HT-29 (cell line): ENCODE results near the gene COL5A1. TPM values are rescaled to one million over a fixed set of nuclear protein-coding genes. Genes with fewer than 3 reads are reported as not detected.

ENCODE experiments used
- DNase-seq: peaks from one replicate; pipeline ENCODE4 v3.0.0-alpha.2; 2015; ENCODE audit warnings: low spot score
- total RNA-seq: library from RNA; depleted of rRNA; stranded (reverse); fragments of >200 nt; shearing (Covaris generic); gene quantifications from 2 replicates; pipeline ENCODE4 v1.2.3, GENCODE V29; 2014

The COL5A1 gene
- total RNA-seq, 1 experiment from 2014 or later = 0.43 TPM

GRCh38 chr9:134765785-134766184 lies 124.2 kb downstream of the COL5A1 start:
- no peak for DNase-seq

- no peak for DNase-seq
These were observed 125.0 kb downstream of the COL5A1 start for GRCh38 chr9:134766587-134766986.

GRCh38 chr9:134768332-134768708 lies 126.7 kb downstream of the COL5A1 start:
- no peak for DNase-seq

- DNase-seq = no peak
These were observed 127.2 kb downstream of the COL5A1 start for GRCh38 chr9:134768709-134769351.

GRCh38 chr9:134770972-134771971 lies 129.7 kb downstream of the COL5A1 start:
- DNase-seq = no peak

- no peak for DNase-seq
These were observed 130.7 kb downstream of the COL5A1 start for GRCh38 chr9:134772331-134772730.

GRCh38 chr9:134773842-134774241 lies 132.2 kb downstream of the COL5A1 start:
- no peak for DNase-seq

GRCh38 chr9:134774410-134774809 lies 132.8 kb downstream of the COL5A1 start:
- no peak for DNase-seq

- DNase-seq = no peak
These were observed 133.7 kb downstream of the COL5A1 start for GRCh38 chr9:134775081-134775951.

- no peak for DNase-seq
These were observed 134.6 kb downstream of the COL5A1 start for GRCh38 chr9:134776080-134776796.

GRCh38 chr9:134777153-134777552 lies 135.6 kb downstream of the COL5A1 start:
- no peak for DNase-seq

- no peak for DNase-seq
These were observed 136.6 kb downstream of the COL5A1 start for GRCh38 chr9:134778156-134778555.

GRCh38 chr9:134778841-134779411 lies 137.3 kb downstream of the COL5A1 start:
- DNase-seq = peak; percentile 63

- DNase-seq = no peak
These were observed 138.0 kb downstream of the COL5A1 start for GRCh38 chr9:134779640-134780039.

- DNase-seq = no peak
These were observed 140.1 kb downstream of the COL5A1 start for GRCh38 chr9:134781591-134782302.

GRCh38 chr9:134782921-134783698 lies 141.5 kb downstream of the COL5A1 start:
- no peak for DNase-seq

GRCh38 chr9:134783699-134784039 lies 142.1 kb downstream of the COL5A1 start:
- DNase-seq = no peak

- DNase-seq = no peak
These were observed 143.1 kb downstream of the COL5A1 start for GRCh38 chr9:134784577-134785305.
